Naive thymus-derived CD8-positive, alpha-beta T cell (primary cell): Measurements from ENCODE around the gene HMGXB4. TPM values are rescaled to one million over a fixed set of nuclear protein-coding genes. Genes with fewer than 3 reads are reported as not detected.
A peak's percentile ranks its signal among the peaks of the same experiment; 100 is the strongest.

Experiments
- ATAC-seq, 2 donors: fragments of 150-1000 bp; cut with Tn5 transposase in 1 of 2; sonication (Bioruptor Pico), chemical (Tn5 transposase) in 1 of 2; 1 replicate in 1 of 2; 2 replicates in 1 of 2; pipeline ENCODE4 v1.10.0; 2021; ENCODE audit warnings: mild to moderate bottlenecking in 2 of 2, moderate library complexity in 2 of 2
- POLR2A ChIA-PET: fragments of 350-600 bp; sonication (Branson Sonifier 250); formaldehyde crosslinking; loops from one replicate; lab custom pipeline; 2021; ENCODE audit warnings: antibody characterized with exemption; lab: Charles Lee
- DNase-seq, 10 donors: peaks; one replicate each; pipeline versions ENCODE4 v3.0.0 to v3.0.0-alpha.2; 2020 to 2022
- H3K27ac Mint-ChIP-seq, 10 donors: one replicate each; pipeline ENCODE4 v1.8.0; 2020 to 2022; ENCODE audit warnings: mild to moderate bottlenecking in 10 of 10, mixed read lengths in 10 of 10, moderate library complexity in 4 of 10, inconsistent platforms in 1 of 10
- H3K27me3 Mint-ChIP-seq, 5 donors: one replicate each; pipeline ENCODE4 v1.8.0; 2021 to 2022; ENCODE audit warnings: mixed read lengths in 5 of 5
- H3K36me3 Mint-ChIP-seq, 3 donors: one replicate each; pipeline ENCODE4 v1.8.0; 2020 to 2022; ENCODE audit warnings: mixed read lengths in 3 of 3, mild to moderate bottlenecking in 2 of 3, inconsistent platforms in 1 of 3
- H3K4me1 Mint-ChIP-seq, 4 donors: one replicate each; pipeline ENCODE4 v1.8.0; 2021 to 2022; ENCODE audit warnings: mixed read lengths in 4 of 4
- H3K4me3 Mint-ChIP-seq, 10 donors: one replicate each; pipeline ENCODE4 v1.8.0; 2020 to 2022; ENCODE audit warnings: mild to moderate bottlenecking in 10 of 10, mixed read lengths in 10 of 10, moderate library complexity in 6 of 10, inconsistent platforms in 1 of 10
- H3K9me3 Mint-ChIP-seq, 9 donors: one replicate each; pipeline ENCODE4 v1.8.0; 2020 to 2022; ENCODE audit warnings: mixed read lengths in 9 of 9, mild to moderate bottlenecking in 3 of 9, inconsistent platforms in 1 of 9, moderate library complexity in 1 of 9
- polyA plus RNA-seq, 3 donors: library from polyadenylated mRNA; unstranded; fragments of 300-500 nt; fragmentation: Illumina TruSeq; gene quantifications; one replicate each; pipeline ENCODE4 v1.2.3, GENCODE V29; 2021
- total RNA-seq, 8 experiments: library from RNA in 2 of 8; stranded (reverse) in 2 of 8; gene quantifications; one replicate each; pipeline ENCODE4 v1.2.3 and lab custom pipeline; 2021 to 2026

The HMGXB4 gene
- total and polyA plus RNA-seq, 5 experiments from 2014 or later = 7.9 to 32.6 (median 17.8) TPM

- H3K4me3 Mint-ChIP-seq = peak overlapping the region in 2 of 10 donors; percentile 25 to 48
Measured at GRCh38 chr22:35303029-35303624, 45.8 kb downstream of the HMGXB4 start.

GRCh38 chr22:35305525-35306070 is 48.3 kb downstream of the HMGXB4 start:
- ATAC-seq = no peak
- H3K4me1 Mint-ChIP-seq = peaks cover 28 to 84% (median 80%) of the 10 kb centered on the region in 4 donors
- H3K9me3 Mint-ChIP-seq = no peaks in the 10 kb centered on the region
- POLR2A ChIA-PET = interaction anchor here (0.6 to 1.2 kb wide), 3 partner anchors 8 to 24 kb away, joined by 3 to 4 read pairs (median 3); no protein-coding TSS in a partner anchor
- peaks cover 0 to 8% (median 8%) of the 10 kb centered on the region in 3 donors for H3K36me3 Mint-ChIP-seq
- peak overlapping the region in 3 of 10 donors; percentile 20 to 49 (median 47) for H3K4me3 Mint-ChIP-seq
- H3K27ac Mint-ChIP-seq = peak overlapping the region in 5 of 10 donors; percentile 40 to 81 (median 56)
- H3K27me3 Mint-ChIP-seq = no peaks in the 10 kb centered on the region
- no peak for DNase-seq

More at GRCh38 chr22:35303029-35303624, 45.8 kb downstream of the HMGXB4 start:
- POLR2A ChIA-PET = interaction anchor here (0.6 kb wide), 1 partner anchor 65 kb away, joined by 8 read pairs; no protein-coding TSS in a partner anchor
- no peaks in the 10 kb centered on the region for H3K9me3 Mint-ChIP-seq
- ATAC-seq (no peak), DNase-seq (no peak)
- peaks cover 22 to 72% (median 64%) of the 10 kb centered on the region in 4 donors for H3K4me1 Mint-ChIP-seq
- H3K27ac Mint-ChIP-seq = peak overlapping the region in 3 of 10 donors; percentile 3 to 47 (median 35)
- peaks cover 0 to 8% (median 7%) of the 10 kb centered on the region in 3 donors for H3K36me3 Mint-ChIP-seq
- no peaks in the 10 kb centered on the region for H3K27me3 Mint-ChIP-seq

GRCh38 chr22:35306350-35306967 is 49.2 kb downstream of the HMGXB4 start:
- no peaks in the 10 kb centered on the region for H3K9me3 Mint-ChIP-seq
- peak overlapping the region; percentile 48 to 89 (median 83) for H3K27ac Mint-ChIP-seq
- peaks cover 0 to 11% (median 8%) of the 10 kb centered on the region in 3 donors for H3K36me3 Mint-ChIP-seq
- no peaks in the 10 kb centered on the region for H3K27me3 Mint-ChIP-seq
- ATAC-seq (peak; percentile 54 to 56), DNase-seq (no peak)
- POLR2A ChIA-PET = interaction anchor here (0.5 to 1.2 kb wide), 6 partner anchors 9 to 342 kb away, joined by 3 to 5 read pairs (median 4); partner anchors contain the start of gene APOL6
- peaks cover 33 to 85% (median 81%) of the 10 kb centered on the region in 4 donors for H3K4me1 Mint-ChIP-seq
- peak overlapping the region in 9 of 10 donors; percentile 28 to 71 (median 57) for H3K4me3 Mint-ChIP-seq

DNA sequence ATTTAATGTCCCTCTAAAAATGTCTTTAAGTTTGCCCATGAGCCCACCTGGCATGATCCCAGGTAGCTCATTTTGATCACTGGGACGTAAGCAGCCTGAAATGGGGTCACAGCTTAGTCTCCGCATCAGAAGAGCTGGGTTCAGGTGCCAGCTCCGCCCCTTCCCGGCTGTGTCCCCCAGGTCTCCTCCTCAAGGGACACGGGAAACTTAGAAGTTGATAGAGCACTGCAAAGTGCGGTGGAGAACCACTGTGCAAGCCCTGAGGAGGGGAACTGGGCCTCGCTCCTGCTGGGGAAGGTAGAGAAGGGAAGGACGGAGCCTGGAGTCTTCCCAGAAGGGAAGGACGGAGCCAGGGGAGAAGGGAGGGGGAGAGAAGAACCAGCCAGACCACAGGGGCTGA is 50.1 kb downstream of the HMGXB4 start:
- ATAC-seq (no peak), DNase-seq (no peak)
- Mint-ChIP-seq H3K27ac (peak overlapping the region in 8 of 10 donors; percentile 25 to 89 (median 66)), H3K4me3 (peak overlapping the region in 4 of 10 donors; percentile 28 to 66 (median 50)), H3K27me3 (no peaks in the 10 kb centered on the region), H3K4me1 (peaks cover 31 to 87% (median 83%) of the 10 kb centered on the region in 4 donors), H3K36me3 (peaks cover 0 to 14% (median 6%) of the 10 kb centered on the region in 3 donors), H3K9me3 (no peaks in the 10 kb centered on the region)
- POLR2A ChIA-PET = interaction anchor here (0.7 to 1.1 kb wide), 3 partner anchors 28 to 341 kb away, joined by 3 to 5 read pairs (median 5); partner anchors contain the start of gene APOL6

GRCh38 chr22:35307892-35308291 is 50.6 kb downstream of the HMGXB4 start:
- peaks cover 35 to 87% (median 84%) of the 10 kb centered on the region in 4 donors for H3K4me1 Mint-ChIP-seq
- DNase-seq (no peak), ATAC-seq (no peak)
- peak overlapping the region in 7 of 10 donors; percentile 45 to 92 (median 72) for H3K27ac Mint-ChIP-seq
- POLR2A ChIA-PET = interaction anchor here (0.7 to 1.9 kb wide), 3 partner anchors 8 to 27 kb away, joined by 5 to 9 read pairs (median 7); partner anchors contain the start of gene TOM1
- peak overlapping the region in 5 of 10 donors; percentile 24 to 74 (median 39) for H3K4me3 Mint-ChIP-seq
- peaks cover 0 to 14% (median 5%) of the 10 kb centered on the region in 3 donors for H3K36me3 Mint-ChIP-seq
- no peaks in the 10 kb centered on the region for H3K27me3 Mint-ChIP-seq
- no peaks in the 10 kb centered on the region for H3K9me3 Mint-ChIP-seq

- Mint-ChIP-seq H3K4me3 (peak overlapping the region; percentile 12 to 74 (median 52)), H3K36me3 (peaks cover 0 to 11% (median 2%) of the 10 kb centered on the region in 3 donors), H3K27ac (peak overlapping the region; percentile 22 to 92 (median 76)), H3K27me3 (no peaks in the 10 kb centered on the region), H3K9me3 (no peaks in the 10 kb centered on the region), H3K4me1 (peaks cover 34 to 88% (median 86%) of the 10 kb centered on the region in 4 donors)
- DNase-seq = peak in 2 of 10 donors; percentile 24 to 34
- ATAC-seq = peak; percentile 61 to 75
- POLR2A ChIA-PET = interaction anchor here (0.7 to 1.9 kb wide), 2 partner anchors 9 to 18 kb away, joined by 7 to 9 read pairs; partner anchors contain the start of gene TOM1
Measured at GRCh38 chr22:35308480-35309021, 51.3 kb downstream of the HMGXB4 start.

GRCh38 chr22:35310556-35311550 is 53.6 kb downstream of the HMGXB4 start:
- H3K27ac Mint-ChIP-seq = peak overlapping the region; percentile 3 to 86 (median 42)
- POLR2A ChIA-PET = interaction anchor here (0.7 to 1.6 kb wide), 3 partner anchors 10 to 15 kb away, joined by 3 to 6 read pairs (median 4); partner anchors contain the start of gene TOM1

DNA sequence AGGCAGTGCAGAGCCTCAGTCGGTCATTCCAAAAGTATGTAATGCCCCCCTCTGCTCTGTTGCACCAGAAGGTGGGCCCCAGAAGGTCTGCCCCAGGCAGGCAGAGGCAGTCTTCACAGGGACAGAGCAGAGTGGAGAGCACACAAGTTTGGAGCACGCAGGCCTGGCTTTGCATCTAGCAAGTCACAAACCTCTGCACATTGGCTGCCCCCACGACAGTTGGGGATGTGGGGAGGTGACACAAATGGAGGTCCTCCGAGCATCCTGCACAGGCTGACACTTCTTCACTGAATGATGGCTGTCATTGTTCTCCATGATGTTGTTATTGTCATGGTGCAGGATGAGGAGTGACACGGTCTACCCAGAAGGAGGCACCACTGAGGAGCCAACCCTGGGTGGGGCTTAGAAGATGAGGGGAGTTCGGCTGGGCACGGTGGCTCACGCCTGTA is 54.3 kb downstream of the HMGXB4 start:
- H3K36me3 Mint-ChIP-seq = peaks cover 0 to 12% (median 0%) of the 10 kb centered on the region in 3 donors
- ATAC-seq = no peak
- H3K9me3 Mint-ChIP-seq = no peaks in the 10 kb centered on the region
- POLR2A ChIA-PET = no interaction called here
- no peaks in the 10 kb centered on the region for H3K27me3 Mint-ChIP-seq
- peaks cover 33 to 80% (median 75%) of the 10 kb centered on the region in 4 donors for H3K4me1 Mint-ChIP-seq
- DNase-seq = no peak
- peak overlapping the region in 1 of 10 donors; percentile 41 for H3K27ac Mint-ChIP-seq
- H3K4me3 Mint-ChIP-seq = no peak overlapping the region

More at GRCh38 chr22:35310556-35311550, 53.6 kb downstream of the HMGXB4 start:
- Mint-ChIP-seq H3K36me3 (peaks cover 0 to 9% (median 0%) of the 10 kb centered on the region in 3 donors), H3K4me3 (peak overlapping the region in 4 of 10 donors; percentile 19 to 48 (median 36)), H3K27me3 (no peaks in the 10 kb centered on the region), H3K4me1 (peaks cover 37 to 87% (median 82%) of the 10 kb centered on the region in 4 donors), H3K9me3 (no peaks in the 10 kb centered on the region)
- DNase-seq (no peak), ATAC-seq (no peak)

DNA sequence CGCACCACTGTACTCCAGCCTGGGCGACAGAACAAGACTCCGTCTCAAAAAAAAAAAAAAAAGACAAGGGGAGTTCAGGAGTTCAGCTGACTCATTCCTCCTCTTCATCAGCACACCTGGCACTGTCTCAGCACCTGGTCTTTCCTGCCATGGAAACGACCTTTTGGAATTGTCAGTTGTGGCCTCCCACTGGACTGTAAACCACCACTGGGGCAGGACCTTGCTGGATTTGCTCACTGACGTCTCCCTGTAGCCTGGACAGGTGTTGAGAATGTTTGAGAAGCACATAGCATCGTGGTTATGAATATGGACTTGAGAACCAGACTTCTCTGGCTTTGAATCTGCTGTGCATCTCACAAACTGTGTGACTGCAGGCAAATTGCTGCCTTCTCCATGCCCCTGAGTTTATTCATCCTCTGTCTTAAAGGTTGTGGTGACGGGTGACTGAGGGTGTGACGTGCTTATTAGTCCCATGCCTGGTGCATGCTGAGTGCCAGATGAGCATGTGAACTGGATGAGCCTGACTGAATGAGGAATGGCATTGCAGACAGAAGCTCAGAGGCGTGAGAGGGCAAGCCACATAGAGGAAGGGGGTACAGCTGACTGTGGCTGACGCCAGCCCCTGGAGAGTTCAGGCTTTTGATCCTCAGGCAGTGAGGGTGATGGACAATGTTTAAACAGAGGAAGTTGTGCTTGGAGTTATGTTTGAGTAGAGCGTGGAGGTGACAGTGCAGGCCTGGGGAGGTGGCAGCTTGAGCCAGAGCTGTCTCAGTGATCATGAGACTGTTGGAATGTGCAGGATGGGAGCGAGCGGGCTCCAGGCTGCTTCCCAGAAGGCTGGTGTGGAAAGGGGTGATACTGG is 55.1 kb downstream of the HMGXB4 start:
- Mint-ChIP-seq H3K36me3 (peaks cover 0 to 18% (median 0%) of the 10 kb centered on the region in 3 donors), H3K9me3 (no peaks in the 10 kb centered on the region), H3K27ac (peak overlapping the region in 3 of 10 donors; percentile 18 to 83 (median 57)), H3K27me3 (no peaks in the 10 kb centered on the region), H3K4me3 (no peak overlapping the region), H3K4me1 (peaks cover 28 to 71% (median 66%) of the 10 kb centered on the region in 4 donors)
- DNase-seq = no peak
- ATAC-seq = no peak
- POLR2A ChIA-PET = no interaction called here
